Activated CD4-positive, alpha-beta T cell treated with anti-CD3 and anti-CD28 coated beads for 36 hours (primary cell): ENCODE measurements around the gene CCDC15. TPM values are rescaled to one million over a fixed set of nuclear protein-coding genes. Genes with fewer than 3 reads are reported as not detected.

Experiments
- ATAC-seq: fragments of 200-7000 bp; cut with Tn5 transposase; one replicate; pipeline ENCODE4 v1.10.0; 2021; ENCODE audit warnings: mild to moderate bottlenecking, moderate library complexity
- CTCF ChIA-PET: fragments of 350-600 bp; sonication (Branson Sonifier 250); formaldehyde crosslinking; loops from one replicate; lab custom pipeline; 2021; ENCODE audit warnings: antibody characterized with exemption; lab: Charles Lee
- POLR2A ChIA-PET: fragments of 350-600 bp; sonication (Branson Sonifier 250); formaldehyde crosslinking; loops from one replicate; lab custom pipeline; 2021; ENCODE audit warnings: antibody characterized with exemption, inconsistent platforms; lab: Charles Lee
- DNase-seq: peaks from one replicate; pipeline ENCODE4 v3.0.0-alpha.2; 2020
- H3K27ac Mint-ChIP-seq: one replicate; pipeline ENCODE4 v1.8.0; 2021; ENCODE audit warnings: mixed read lengths
- H3K27me3 Mint-ChIP-seq: one replicate; pipeline ENCODE4 v1.8.0; 2021; ENCODE audit warnings: mixed read lengths
- H3K36me3 Mint-ChIP-seq: one replicate; pipeline ENCODE4 v1.8.0; 2021; ENCODE audit warnings: low read depth, mixed read lengths
- H3K4me1 Mint-ChIP-seq: one replicate; pipeline ENCODE4 v1.8.0; 2021; ENCODE audit warnings: mixed read lengths
- H3K4me3 Mint-ChIP-seq: one replicate; pipeline ENCODE4 v1.8.0; 2021; ENCODE audit warnings: mild to moderate bottlenecking, moderate library complexity, mixed read lengths
- H3K9me3 Mint-ChIP-seq: one replicate; pipeline ENCODE4 v1.8.0; 2021; ENCODE audit warnings: low read depth, mixed read lengths
- intact Hi-C, 2 experiments: fragments of 100-400 bp; cut with DNase I in 1 of 2; cut with micrococcal nuclease in 1 of 2; formaldehyde crosslinking; loops; one replicate each; pipeline versions ENCODE4 v1.14.2 to v1.15.1; 2022 to 2024; cut with DNase I, micrococcal nuclease
- total RNA-seq, 2 experiments: library from RNA; stranded (reverse); gene quantifications; one replicate each; pipeline ENCODE4 v1.2.3, GENCODE V29; 2021

Gene CCDC15
- total RNA-seq, 2 experiments from 2014 or later = 5.6 to 6.7 TPM

DNA sequence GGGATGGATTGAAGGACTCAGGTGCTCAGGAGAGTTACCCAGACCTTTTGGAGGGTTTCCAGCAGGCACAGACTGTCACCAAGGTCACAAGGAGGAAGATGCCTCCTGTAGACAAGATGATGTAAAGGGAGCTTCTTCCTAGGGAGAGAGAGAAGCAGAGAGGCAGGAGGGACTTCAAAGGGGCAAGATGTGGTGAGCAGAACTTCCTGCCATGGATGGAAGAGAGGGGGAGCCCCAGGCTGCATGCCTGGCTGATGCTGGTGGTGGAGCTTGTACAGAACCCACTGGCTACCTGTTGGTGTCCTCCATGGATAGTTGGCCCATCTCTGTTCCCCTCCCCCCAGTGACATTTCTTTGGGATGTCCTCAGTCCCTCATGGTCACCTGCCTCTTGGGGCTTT lies 30.7 kb upstream of the CCDC15 start:
- ChIA-PET POLR2A (no interaction called here), CTCF (no interaction called here)
- no peak for ATAC-seq
- no peaks in the 10 kb centered on the region for H3K36me3 Mint-ChIP-seq
- no peak overlapping the region for H3K4me3 Mint-ChIP-seq
- intact Hi-C loops = no loop called here
- no peak overlapping the region for H3K27ac Mint-ChIP-seq
- H3K9me3 Mint-ChIP-seq = no peaks in the 10 kb centered on the region
- peaks cover 20% of the 10 kb centered on the region for H3K4me1 Mint-ChIP-seq
- peak; percentile 16 for DNase-seq
- no peaks in the 10 kb centered on the region for H3K27me3 Mint-ChIP-seq

DNA sequence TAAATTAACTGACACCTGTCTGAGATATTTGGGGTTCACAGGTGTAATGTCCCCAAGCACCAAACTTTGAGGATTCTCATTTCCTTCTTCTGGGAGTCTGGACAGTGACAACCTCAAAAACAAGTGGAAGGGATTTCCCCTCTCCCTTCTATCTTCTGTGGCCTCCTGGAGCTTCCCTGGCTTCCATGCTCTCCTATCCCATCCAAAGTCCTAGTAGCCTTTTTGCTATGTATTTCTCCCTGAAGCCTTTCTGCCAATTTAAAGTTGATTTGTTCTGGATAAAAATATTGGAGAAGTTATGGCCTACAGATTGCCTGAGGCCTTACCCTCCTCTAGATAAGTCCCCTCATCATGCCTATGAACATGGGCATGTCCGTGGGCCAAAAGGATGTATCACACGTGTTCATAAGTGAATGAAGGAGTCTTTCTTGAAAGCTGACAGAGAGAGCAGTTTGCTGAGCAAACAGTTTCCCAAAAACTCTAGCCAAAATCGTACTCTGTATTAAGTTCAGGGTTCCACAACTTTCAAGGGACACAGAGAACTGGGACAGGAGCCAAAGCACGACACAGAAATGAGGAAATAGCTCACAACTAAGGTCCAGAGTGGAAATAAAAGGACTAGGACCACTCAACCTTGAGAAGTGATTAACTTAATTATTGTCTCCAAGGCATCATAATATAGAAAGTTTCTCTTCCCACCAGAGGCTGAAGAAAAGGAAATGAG lies 24.9 kb upstream of the CCDC15 start:
- H3K4me1 Mint-ChIP-seq = peaks cover 7% of the 10 kb centered on the region
- DNase-seq = no peak
- intact Hi-C loops = no loop called here
- no peaks in the 10 kb centered on the region for H3K27me3 Mint-ChIP-seq
- ChIA-PET POLR2A (no interaction called here), CTCF (interaction anchor here (1.5 kb wide), 1 partner anchor 53 kb away, joined by 3 read pairs; no protein-coding TSS in a partner anchor)
- no peak overlapping the region for H3K4me3 Mint-ChIP-seq
- ATAC-seq = no peak
- H3K27ac Mint-ChIP-seq = no peak overlapping the region
- H3K36me3 Mint-ChIP-seq = no peaks in the 10 kb centered on the region
- no peaks in the 10 kb centered on the region for H3K9me3 Mint-ChIP-seq

DNA sequence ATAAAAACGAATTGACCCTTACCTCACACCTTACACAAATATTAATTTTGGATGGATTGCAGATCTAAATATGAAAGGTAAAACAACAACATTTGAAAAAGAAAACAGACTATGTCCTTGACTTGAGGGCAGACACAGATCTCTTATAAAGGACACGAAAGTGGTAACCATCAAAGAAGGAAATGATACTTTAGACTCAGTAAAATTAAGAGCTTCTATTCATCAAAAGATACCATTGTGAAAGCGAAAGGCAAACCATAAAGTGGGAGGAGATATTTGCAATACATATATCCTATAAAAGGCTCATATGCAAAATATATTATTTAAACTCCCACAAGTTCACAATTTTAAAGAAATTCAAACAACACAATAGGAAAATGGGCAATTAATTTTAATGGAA lies 23.2 kb upstream of the CCDC15 start:
- ChIA-PET CTCF (interaction anchor here (0.6 to 1.0 kb wide), 2 partner anchors 11 to 241 kb away, joined by 3 read pairs; no protein-coding TSS in a partner anchor), POLR2A (no interaction called here)
- no peak overlapping the region for H3K4me3 Mint-ChIP-seq
- H3K36me3 Mint-ChIP-seq = no peaks in the 10 kb centered on the region
- H3K27me3 Mint-ChIP-seq = no peaks in the 10 kb centered on the region
- H3K27ac Mint-ChIP-seq = no peak overlapping the region
- ATAC-seq (peak; percentile 58), DNase-seq (no peak)
- peaks cover 6% of the 10 kb centered on the region for H3K4me1 Mint-ChIP-seq
- no peaks in the 10 kb centered on the region for H3K9me3 Mint-ChIP-seq
- intact Hi-C loops = no loop called here

DNA sequence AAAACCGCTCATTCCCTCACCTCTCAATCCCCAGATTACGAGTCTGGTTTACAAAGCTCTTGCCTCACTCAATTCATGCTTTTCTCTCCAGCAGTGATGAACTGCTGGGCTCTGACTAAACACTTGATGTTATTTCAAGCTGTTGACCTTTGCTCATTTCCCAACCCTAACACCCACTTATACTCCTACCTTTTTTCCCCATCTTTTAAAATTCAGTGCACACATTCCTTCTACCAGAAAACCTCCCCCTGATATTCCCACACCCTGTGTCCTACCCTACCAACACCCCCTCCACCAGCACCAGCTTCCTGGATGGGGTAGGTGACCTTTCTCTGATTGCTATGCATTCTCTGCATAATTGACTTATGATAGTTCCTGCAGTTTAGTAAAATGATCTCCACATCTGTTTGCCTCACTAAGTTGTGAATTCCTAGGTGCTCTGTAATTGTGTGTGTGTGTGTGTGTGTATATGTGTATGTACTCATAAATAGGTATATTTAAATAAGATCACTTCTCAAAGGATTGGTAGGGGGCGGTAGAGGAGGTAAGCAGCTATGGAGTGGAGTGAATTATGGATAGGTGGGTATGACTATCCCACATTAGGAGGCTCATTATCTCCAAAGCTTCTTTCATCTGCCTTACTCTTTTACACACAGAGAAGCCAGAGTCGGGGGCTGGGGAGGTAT lies 19.0 kb upstream of the CCDC15 start:
- no peak for DNase-seq
- H3K36me3 Mint-ChIP-seq = no peaks in the 10 kb centered on the region
- H3K4me3 Mint-ChIP-seq = no peak overlapping the region
- ChIA-PET POLR2A (no interaction called here), CTCF (interaction anchor here (1.0 to 2.0 kb wide), 3 partner anchors 9 to 59 kb away, joined by 4 to 5 read pairs (median 5); no protein-coding TSS in a partner anchor)
- H3K4me1 Mint-ChIP-seq = peaks cover 6% of the 10 kb centered on the region
- H3K27ac Mint-ChIP-seq = no peak overlapping the region
- no peaks in the 10 kb centered on the region for H3K27me3 Mint-ChIP-seq
- intact Hi-C loops = no loop called here
- ATAC-seq = no peak
- no peaks in the 10 kb centered on the region for H3K9me3 Mint-ChIP-seq

GRCh38 chr11:124935548-124936514 lies 18.2 kb upstream of the CCDC15 start, which contains the start of gene HEPACAM:
Gene HEPACAM, minus strand, starts transcription at chr11:124936047. Its CDS starts 41 bp downstream, at chr11:124936006.
- ATAC-seq (no peak), DNase-seq (no peak)
- intact Hi-C loops = no loop called here
- Mint-ChIP-seq H3K4me1 (peaks cover under 1% of the 10 kb centered on the region), H3K27me3 (no peaks in the 10 kb centered on the region), H3K27ac (no peak within 1 kb of the TSS), H3K4me3 (no peak within 1 kb of the TSS), H3K36me3 (no peaks in the 10 kb centered on the region), H3K9me3 (no peaks in the 10 kb centered on the region)
- ChIA-PET CTCF (interaction anchor here (1.0 to 2.0 kb wide), 2 partner anchors 15 to 59 kb away, joined by 5 read pairs; no protein-coding TSS in a partner anchor), POLR2A (no interaction called here)

- Mint-ChIP-seq H3K4me3 (no peak overlapping the region), H3K27ac (no peak overlapping the region), H3K4me1 (no peaks in the 10 kb centered on the region), H3K27me3 (no peaks in the 10 kb centered on the region), H3K36me3 (no peaks in the 10 kb centered on the region), H3K9me3 (no peaks in the 10 kb centered on the region)
- intact Hi-C loops = no loop called here
- ATAC-seq (no peak), DNase-seq (no peak)
- ChIA-PET POLR2A (no interaction called here), CTCF (interaction anchor here (0.6 kb wide), 1 partner anchor 103 kb away, joined by 3 read pairs; no protein-coding TSS in a partner anchor)
These were observed 16.6 kb upstream of the CCDC15 start for GRCh38 chr11:124937336-124937935.

- intact Hi-C loops = no loop called here
- ATAC-seq = no peak
- no peak for DNase-seq
- ChIA-PET POLR2A (no interaction called here), CTCF (interaction anchor here (1.3 kb wide), 1 partner anchor 11 kb away, joined by 5 read pairs; no protein-coding TSS in a partner anchor)
- Mint-ChIP-seq H3K36me3 (no peaks in the 10 kb centered on the region), H3K4me3 (no peak overlapping the region), H3K4me1 (peaks cover 6% of the 10 kb centered on the region), H3K27ac (no peak overlapping the region), H3K9me3 (no peaks in the 10 kb centered on the region), H3K27me3 (no peaks in the 10 kb centered on the region)
These were observed 15.7 kb upstream of the CCDC15 start for GRCh38 chr11:124938206-124938765.

DNA sequence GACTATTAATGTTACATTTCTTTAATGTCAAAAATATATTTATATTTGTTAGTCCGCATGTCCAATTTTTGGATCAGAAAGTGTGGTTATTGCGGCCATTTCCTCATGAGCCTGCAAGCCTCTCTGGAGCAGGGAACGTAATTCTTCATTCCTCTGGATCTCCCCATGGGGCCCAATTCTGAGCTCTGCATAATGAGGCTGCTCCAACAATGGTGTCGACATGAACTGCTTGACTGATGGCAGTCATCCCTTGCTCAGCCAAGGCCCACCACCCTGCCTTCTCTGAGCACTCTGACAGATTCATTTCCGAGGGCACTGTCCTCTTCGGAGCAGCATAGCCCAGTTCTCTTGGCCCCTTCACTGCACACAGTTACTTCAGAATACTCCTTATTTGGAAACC lies 15.0 kb upstream of the CCDC15 start:
- no peaks in the 10 kb centered on the region for H3K9me3 Mint-ChIP-seq
- ATAC-seq (no peak), DNase-seq (no peak)
- H3K27ac Mint-ChIP-seq = no peak overlapping the region
- H3K27me3 Mint-ChIP-seq = no peaks in the 10 kb centered on the region
- CTCF ChIA-PET = interaction anchor here (1.3 kb wide), 1 partner anchor 10 kb away, joined by 5 read pairs; no protein-coding TSS in a partner anchor
- H3K4me3 Mint-ChIP-seq = no peak overlapping the region
- peaks cover 11% of the 10 kb centered on the region for H3K4me1 Mint-ChIP-seq
- POLR2A ChIA-PET = no interaction called here
- no peaks in the 10 kb centered on the region for H3K36me3 Mint-ChIP-seq
- intact Hi-C loops = no loop called here

- H3K27ac Mint-ChIP-seq = no peak overlapping the region
- ChIA-PET POLR2A (interaction anchor here (0.6 kb wide), 1 partner anchor 15 kb away, joined by 3 read pairs; no protein-coding TSS in a partner anchor), CTCF (interaction anchor here (0.6 to 1.1 kb wide), 3 partner anchors 17 to 183 kb away, joined by 3 to 4 read pairs (median 3); no protein-coding TSS in a partner anchor)
- H3K27me3 Mint-ChIP-seq = no peaks in the 10 kb centered on the region
- H3K4me1 Mint-ChIP-seq = peaks cover 14% of the 10 kb centered on the region
- ATAC-seq = no peak
- intact Hi-C loops = no loop called here
- no peak for DNase-seq
- no peaks in the 10 kb centered on the region for H3K9me3 Mint-ChIP-seq
- H3K4me3 Mint-ChIP-seq = no peak overlapping the region
- H3K36me3 Mint-ChIP-seq = no peaks in the 10 kb centered on the region
These were observed 12.3 kb upstream of the CCDC15 start for GRCh38 chr11:124941703-124942102.

DNA sequence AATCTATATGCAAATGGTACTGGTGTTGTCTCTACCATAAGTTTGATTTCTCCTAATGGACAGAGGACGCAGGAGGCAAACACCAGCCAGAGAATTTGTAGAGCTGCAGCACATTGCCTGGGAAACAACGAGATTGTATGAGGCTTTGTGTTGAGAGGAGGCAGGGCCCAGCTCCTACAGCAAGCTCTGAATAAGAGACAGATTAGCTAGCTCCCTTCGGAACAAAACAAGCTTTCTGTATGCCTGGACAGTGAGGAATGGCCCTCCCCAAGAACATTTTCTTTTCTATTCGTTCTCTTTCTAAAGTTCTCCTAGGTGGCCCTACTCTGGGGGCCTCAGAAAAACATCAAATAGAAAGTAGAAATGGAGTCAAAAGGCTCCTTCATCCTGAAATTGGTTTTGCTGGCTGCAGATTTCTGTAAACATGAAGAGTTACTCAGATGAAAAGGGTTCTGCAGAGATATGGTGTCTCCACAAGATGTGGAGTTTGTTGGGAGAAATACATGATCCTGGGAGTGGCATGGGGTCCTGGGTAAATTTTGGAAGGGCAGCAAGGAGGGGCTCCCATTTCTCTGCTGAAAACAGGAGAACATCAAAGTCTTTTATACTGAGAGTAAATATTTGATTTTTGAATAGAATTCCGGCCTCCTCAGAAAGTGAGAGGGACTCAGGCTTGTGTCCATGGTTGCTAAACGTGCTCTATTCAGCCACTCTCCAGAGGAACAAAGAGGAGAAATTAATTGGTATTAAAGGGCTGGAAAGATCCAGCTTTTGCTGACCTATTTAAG lies 11.3 kb upstream of the CCDC15 start:
- intact Hi-C loops = no loop called here
- Mint-ChIP-seq H3K4me3 (no peak overlapping the region), H3K9me3 (no peaks in the 10 kb centered on the region), H3K4me1 (peaks cover 14% of the 10 kb centered on the region), H3K36me3 (no peaks in the 10 kb centered on the region), H3K27me3 (no peaks in the 10 kb centered on the region), H3K27ac (no peak overlapping the region)
- ChIA-PET POLR2A (no interaction called here), CTCF (interaction anchor here (0.6 to 1.4 kb wide), 3 partner anchors 11 to 181 kb away, joined by 3 to 6 read pairs (median 4); partner anchors contain the start of gene CCDC15)
- ATAC-seq (no peak), DNase-seq (no peak)
